Thyroid gland (tissue), 4 donors: ENCODE results near the gene SNRPA.

Experiments used
- POLR2A ChIP-seq, 2 donors: fragments of 450-650 bp; IDR thresholded peaks; one replicate each; pipeline ENCODE4 v1.6.1; 2017; ENCODE audit warnings: antibody characterized with exemption in 2 of 2, mild to moderate bottlenecking in 2 of 2, moderate library complexity in 1 of 2
- TF ChIP-seq, protein P1 (sequence below), 6 experiments: fragments of 200-600 bp in 3 of 6; fragments of 450-650 bp in 3 of 6; sonication (generic) in 3 of 6; IDR thresholded peaks; one replicate each; pipeline ENCODE4 v1.5.1; 2016 to 2019; ENCODE audit warnings: antibody characterized with exemption in 6 of 6, mild to moderate bottlenecking in 2 of 6, inconsistent platforms in 1 of 6, moderate library complexity in 1 of 6

DNA sequence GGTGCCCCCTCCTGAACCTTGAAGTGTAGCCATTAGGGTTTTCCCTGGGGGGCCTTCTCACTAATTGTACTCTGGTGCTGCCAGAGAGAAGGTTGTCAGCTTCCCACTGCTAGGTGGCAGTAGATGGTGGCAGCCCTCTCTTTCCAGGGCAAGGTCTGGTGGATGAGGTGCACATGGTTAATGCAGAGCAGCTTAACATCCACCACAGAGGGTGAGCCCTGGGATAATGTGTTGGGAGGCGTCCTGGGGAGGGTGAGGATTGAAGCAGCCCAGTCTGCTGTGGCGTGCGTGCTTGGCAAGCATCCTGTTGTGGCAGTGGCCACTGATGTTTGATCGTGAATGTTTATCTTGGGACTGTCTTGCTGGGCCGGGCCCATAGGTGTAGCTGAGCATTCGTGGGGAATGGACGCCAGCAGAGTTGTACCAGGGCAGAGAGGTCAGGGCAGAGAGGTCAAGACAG is 53.8 kb downstream of the SNRPA start:
- TF ChIP-seq POLR2A (IDR thresholded peaks at IDR 0.05) = no peak
- TF ChIP-seq, protein P1, sequence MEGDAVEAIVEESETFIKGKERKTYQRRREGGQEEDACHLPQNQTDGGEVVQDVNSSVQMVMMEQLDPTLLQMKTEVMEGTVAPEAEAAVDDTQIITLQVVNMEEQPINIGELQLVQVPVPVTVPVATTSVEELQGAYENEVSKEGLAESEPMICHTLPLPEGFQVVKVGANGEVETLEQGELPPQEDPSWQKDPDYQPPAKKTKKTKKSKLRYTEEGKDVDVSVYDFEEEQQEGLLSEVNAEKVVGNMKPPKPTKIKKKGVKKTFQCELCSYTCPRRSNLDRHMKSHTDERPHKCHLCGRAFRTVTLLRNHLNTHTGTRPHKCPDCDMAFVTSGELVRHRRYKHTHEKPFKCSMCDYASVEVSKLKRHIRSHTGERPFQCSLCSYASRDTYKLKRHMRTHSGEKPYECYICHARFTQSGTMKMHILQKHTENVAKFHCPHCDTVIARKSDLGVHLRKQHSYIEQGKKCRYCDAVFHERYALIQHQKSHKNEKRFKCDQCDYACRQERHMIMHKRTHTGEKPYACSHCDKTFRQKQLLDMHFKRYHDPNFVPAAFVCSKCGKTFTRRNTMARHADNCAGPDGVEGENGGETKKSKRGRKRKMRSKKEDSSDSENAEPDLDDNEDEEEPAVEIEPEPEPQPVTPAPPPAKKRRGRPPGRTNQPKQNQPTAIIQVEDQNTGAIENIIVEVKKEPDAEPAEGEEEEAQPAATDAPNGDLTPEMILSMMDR (IDR thresholded peaks at IDR 0.05) = no peak
